SK-N-MC (cell line): ENCODE data around the gene METTL27.

ENCODE experiments used
- FOXP2 ChIP-seq: optimal IDR thresholded peaks from 2 replicates; pipeline ENCODE3; 2011; ENCODE audit warnings: mild to moderate bottlenecking, moderate library complexity; ENCODE audit not compliant: insufficient read depth; ENCODE audit errors: extremely low read length, control extremely low read depth
- POLR2AphosphoS5 ChIP-seq: IDR thresholded peaks from 2 replicates; pipeline ENCODE4 v1.6.1; 2012; ENCODE audit warnings: mild to moderate bottlenecking, low read depth, low read length, borderline replicate concordance

GRCh38 chr7:73882047-73882402 is 39.7 kb upstream of the METTL27 start:
- TF ChIP-seq POLR2AphosphoS5, result no peak
- TF ChIP-seq FOXP2, result no peak
